Liver (tissue), 9 donors: ENCODE measurements around the gene LDLRAD4. TPM values are rescaled to one million over a fixed set of nuclear protein-coding genes. Genes with fewer than 3 reads are reported as not detected.

Experiments used
- DNase-seq: peaks from one replicate; pipeline ENCODE4 v3.0.0-alpha.2; 2017; ENCODE audit warnings: low spot score
- H3K27ac ChIP-seq, 2 donors: one replicate each; pipeline ENCODE4 v1.7.0; 2013; ENCODE audit warnings: inconsistent platforms in 2 of 2, low read length in 2 of 2, control low read depth in 1 of 2, low read depth in 1 of 2, mild to moderate bottlenecking in 1 of 2
- H3K27me3 ChIP-seq, 4 donors: one replicate each; pipeline versions ENCODE4 v1.6.1 to v1.7.0; 2013; ENCODE audit warnings: low read length in 3 of 4, inconsistent platforms in 1 of 4, mild to moderate bottlenecking in 1 of 4, moderate library complexity in 1 of 4; ENCODE audit not compliant: control insufficient read depth in 4 of 4, insufficient read depth in 4 of 4
- H3K36me3 ChIP-seq, 4 donors: one replicate each; pipeline versions ENCODE4 v1.6.1 to v1.7.0; 2013; ENCODE audit warnings: low read length in 3 of 4, mild to moderate bottlenecking in 3 of 4, low read depth in 1 of 4, moderate library complexity in 1 of 4; ENCODE audit not compliant: control insufficient read depth in 4 of 4, insufficient read depth in 3 of 4
- H3K4me1 ChIP-seq, 4 donors: one replicate each; pipeline versions ENCODE4 v1.6.1 to v1.7.0; 2013; ENCODE audit warnings: low read length in 3 of 4, mild to moderate bottlenecking in 3 of 4, moderate library complexity in 1 of 4; ENCODE audit not compliant: control insufficient read depth in 4 of 4, insufficient read depth in 4 of 4
- H3K4me3 ChIP-seq, 3 donors: one replicate each; pipeline versions ENCODE4 v1.6.1 to v1.7.0; 2013; ENCODE audit warnings: low read length in 3 of 3, control low read depth in 1 of 3, low read depth in 1 of 3, mild to moderate bottlenecking in 1 of 3
- H3K9ac ChIP-seq, 2 donors: one replicate each; pipeline ENCODE4 v1.7.0; 2013; ENCODE audit warnings: low read length in 2 of 2, mild to moderate bottlenecking in 2 of 2, moderate library complexity in 2 of 2, control low read depth in 1 of 2, low read depth in 1 of 2
- H3K9me3 ChIP-seq, 4 donors: one replicate each; pipeline versions ENCODE4 v1.6.1 to v1.7.0; 2013; ENCODE audit warnings: low read length in 3 of 4; ENCODE audit not compliant: control insufficient read depth in 4 of 4
- EGR1 ChIP-seq, 2 donors: IDR thresholded peaks; 2 replicates each; pipeline ENCODE4 v1.6.1; 2016 to 2018; ENCODE audit warnings: antibody characterized with exemption in 2 of 2, low read depth in 2 of 2
- FOXA1 ChIP-seq: IDR thresholded peaks from 2 replicates; pipeline ENCODE4 v1.6.1; 2016; ENCODE audit warnings: antibody characterized with exemption
- FOXA2 ChIP-seq: IDR thresholded peaks from 2 replicates; pipeline ENCODE4 v1.6.1; 2016; ENCODE audit warnings: antibody characterized with exemption
- GABPA ChIP-seq, 2 donors: IDR thresholded peaks in 1 of 2; conservative IDR thresholded peaks in 1 of 2; 2 replicates each; pipeline ENCODE4 v1.6.1; 2016; ENCODE audit warnings: antibody characterized with exemption in 2 of 2, mild to moderate bottlenecking in 1 of 2, moderate library complexity in 1 of 2
- HNF4A ChIP-seq, 2 donors: conservative IDR thresholded peaks; 2 replicates each; pipeline ENCODE4 v1.6.1; 2016; ENCODE audit warnings: antibody characterized with exemption in 2 of 2, mild to moderate bottlenecking in 2 of 2
- HNF4G ChIP-seq: IDR thresholded peaks from 2 replicates; pipeline ENCODE4 v1.6.1; 2016; ENCODE audit warnings: antibody characterized with exemption
- JUND ChIP-seq, 2 donors: IDR thresholded peaks; 2 replicates each; pipeline ENCODE4 v1.6.1; 2016; ENCODE audit warnings: antibody characterized with exemption in 2 of 2
- NR2F2 ChIP-seq: IDR thresholded peaks from 2 replicates; pipeline ENCODE4 v1.6.1; 2016; ENCODE audit warnings: antibody characterized with exemption
- RAD21 ChIP-seq, 2 donors: IDR thresholded peaks; 2 replicates each; pipeline ENCODE4 v1.6.1; 2016; ENCODE audit warnings: antibody characterized with exemption in 2 of 2, mild to moderate bottlenecking in 2 of 2
- RXRA ChIP-seq, 2 donors: IDR thresholded peaks; 2 replicates each; pipeline ENCODE4 v1.6.1; 2017 to 2018; ENCODE audit warnings: antibody characterized with exemption in 2 of 2, mild to moderate bottlenecking in 1 of 2
- SP1 ChIP-seq: IDR thresholded peaks from 2 replicates; pipeline ENCODE4 v1.6.1; 2018; ENCODE audit warnings: antibody characterized with exemption, mild to moderate bottlenecking
- TAF1 ChIP-seq: conservative IDR thresholded peaks from 2 replicates; pipeline ENCODE4 v1.6.1; 2016; ENCODE audit warnings: antibody characterized with exemption, mild to moderate bottlenecking
- YY1 ChIP-seq: IDR thresholded peaks from 2 replicates; pipeline ENCODE4 v1.6.1; 2016; ENCODE audit warnings: antibody characterized with exemption, mild to moderate bottlenecking
- WGBS: extraction: QIAGEN DNeasy Blood & Tissue Kit; methylation state at CpG from one replicate; pipeline ENCODE4 v1.1.7; 2013; 5-methylcytosine and 5-hydroxymethylcytosine counted together
- polyA plus RNA-seq, 2 donors: library from polyadenylated mRNA; stranded (reverse) in 1 of 2; unstranded in 1 of 2; fragments of 200-250 nt in 1 of 2; fragments of >200 nt in 1 of 2; fragmentation: Nextera tagmentation in 1 of 2; extraction: Ambion mirVana in 1 of 2; gene quantifications; one replicate each; pipeline versions ENCODE4 v1.2.1 to v1.2.3, GENCODE V29; 2013 to 2015
- total RNA-seq, 2 donors: library from RNA; depleted of rRNA; stranded (reverse); fragments of >200 nt; gene quantifications; one replicate each; pipeline ENCODE4 v1.2.3, GENCODE V29; 2014
- TF ChIP-seq, protein P1 (sequence below): IDR thresholded peaks from 2 replicates; pipeline ENCODE4 v1.6.1; 2016; ENCODE audit warnings: antibody characterized with exemption
- TF ChIP-seq, protein P2 (sequence below): fragments of 150-350 bp; IDR thresholded peaks from 2 replicates; pipeline ENCODE4 v1.5.1; 2017; ENCODE audit warnings: improper control_type of control experiment, low read depth, low read length; ENCODE audit not compliant: missing input control
- TF ChIP-seq, protein P3 (sequence below): IDR thresholded peaks from 2 replicates; pipeline ENCODE4 v1.6.1; 2016; ENCODE audit warnings: antibody characterized with exemption
- TF ChIP-seq, protein P4 (sequence below): IDR thresholded peaks from 2 replicates; pipeline ENCODE4 v1.6.1; 2016; ENCODE audit warnings: antibody characterized with exemption
- TF ChIP-seq, protein P5 (sequence below): IDR thresholded peaks from 2 replicates; pipeline ENCODE4 v1.6.1; 2016; ENCODE audit warnings: antibody characterized with exemption, mild to moderate bottlenecking
- donor health status: healthy.
- donor health status: healthy.
- donor health status: healthy.
- donor health status: healthy.
- donor health status: healthy.

The LDLRAD4 gene
- total and polyA plus RNA-seq, 4 donors = 4.8 to 41.7 (median 12.7) TPM

DNA sequence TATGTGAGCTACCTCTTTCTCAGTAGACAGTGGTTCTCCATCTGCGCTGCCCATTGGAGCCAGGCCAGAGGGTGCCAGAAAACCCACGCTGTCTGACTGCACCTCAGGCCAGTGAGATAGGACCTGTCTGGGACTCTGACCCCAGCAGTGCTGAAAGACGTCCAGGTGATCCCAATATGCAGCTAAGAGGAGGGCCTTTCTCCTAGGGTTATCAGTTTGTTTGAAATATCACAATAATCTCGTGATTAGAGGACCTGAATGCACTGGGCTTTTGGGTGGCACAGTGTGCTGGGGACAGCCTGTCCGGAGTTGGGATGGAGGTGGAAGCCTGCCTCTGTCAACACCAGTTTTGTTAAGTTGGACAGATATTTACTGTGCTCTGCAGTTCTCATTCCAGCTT is 216.3 kb downstream of the LDLRAD4 start:
- Histone ChIP-seq H3K27me3 (no peaks in the 10 kb centered on the region), H3K36me3 (no peaks in the 10 kb centered on the region), H3K9me3 (no peaks in the 10 kb centered on the region), H3K27ac (peak overlapping the region; percentile 66 to 81), H3K9ac (no peak overlapping the region), H3K4me3 (no peak overlapping the region), H3K4me1 (peaks cover 9 to 37% (median 29%) of the 10 kb centered on the region in 4 donors)
- WGBS = 36% methylated on average over 5 of the region's 5 CpGs
- TF ChIP-seq JUND (IDR thresholded peaks at IDR 0.05) (peak; percentile 79 to 91), SP1 (peak; percentile 93), TAF1 (no peak), GABPA (IDR thresholded peaks at IDR 0.05 in 1 of 2, conservative IDR thresholded peaks at IDR 0.05 in 1 of 2) (no peak), HNF4A (conservative IDR thresholded peaks at IDR 0.05) (peak; percentile 95 to 96), RXRA (IDR thresholded peaks at IDR 0.05) (peak; percentile 92 to 96), NR2F2 (no peak), HNF4G (peak; percentile 78), FOXA1 (peak; percentile 73), EGR1 (IDR thresholded peaks at IDR 0.05; ENCODE audit: low read depth in 2 of 2) (no peak), YY1 (peak; percentile 79), FOXA2 (peak; percentile 79), RAD21 (IDR thresholded peaks at IDR 0.05) (peak; percentile 69)
- TF ChIP-seq, protein P1, sequence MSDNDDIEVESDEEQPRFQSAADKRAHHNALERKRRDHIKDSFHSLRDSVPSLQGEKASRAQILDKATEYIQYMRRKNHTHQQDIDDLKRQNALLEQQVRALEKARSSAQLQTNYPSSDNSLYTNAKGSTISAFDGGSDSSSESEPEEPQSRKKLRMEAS = peak; percentile 75
- TF ChIP-seq, protein P2, sequence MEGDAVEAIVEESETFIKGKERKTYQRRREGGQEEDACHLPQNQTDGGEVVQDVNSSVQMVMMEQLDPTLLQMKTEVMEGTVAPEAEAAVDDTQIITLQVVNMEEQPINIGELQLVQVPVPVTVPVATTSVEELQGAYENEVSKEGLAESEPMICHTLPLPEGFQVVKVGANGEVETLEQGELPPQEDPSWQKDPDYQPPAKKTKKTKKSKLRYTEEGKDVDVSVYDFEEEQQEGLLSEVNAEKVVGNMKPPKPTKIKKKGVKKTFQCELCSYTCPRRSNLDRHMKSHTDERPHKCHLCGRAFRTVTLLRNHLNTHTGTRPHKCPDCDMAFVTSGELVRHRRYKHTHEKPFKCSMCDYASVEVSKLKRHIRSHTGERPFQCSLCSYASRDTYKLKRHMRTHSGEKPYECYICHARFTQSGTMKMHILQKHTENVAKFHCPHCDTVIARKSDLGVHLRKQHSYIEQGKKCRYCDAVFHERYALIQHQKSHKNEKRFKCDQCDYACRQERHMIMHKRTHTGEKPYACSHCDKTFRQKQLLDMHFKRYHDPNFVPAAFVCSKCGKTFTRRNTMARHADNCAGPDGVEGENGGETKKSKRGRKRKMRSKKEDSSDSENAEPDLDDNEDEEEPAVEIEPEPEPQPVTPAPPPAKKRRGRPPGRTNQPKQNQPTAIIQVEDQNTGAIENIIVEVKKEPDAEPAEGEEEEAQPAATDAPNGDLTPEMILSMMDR = no peak
- TF ChIP-seq, protein P3, sequence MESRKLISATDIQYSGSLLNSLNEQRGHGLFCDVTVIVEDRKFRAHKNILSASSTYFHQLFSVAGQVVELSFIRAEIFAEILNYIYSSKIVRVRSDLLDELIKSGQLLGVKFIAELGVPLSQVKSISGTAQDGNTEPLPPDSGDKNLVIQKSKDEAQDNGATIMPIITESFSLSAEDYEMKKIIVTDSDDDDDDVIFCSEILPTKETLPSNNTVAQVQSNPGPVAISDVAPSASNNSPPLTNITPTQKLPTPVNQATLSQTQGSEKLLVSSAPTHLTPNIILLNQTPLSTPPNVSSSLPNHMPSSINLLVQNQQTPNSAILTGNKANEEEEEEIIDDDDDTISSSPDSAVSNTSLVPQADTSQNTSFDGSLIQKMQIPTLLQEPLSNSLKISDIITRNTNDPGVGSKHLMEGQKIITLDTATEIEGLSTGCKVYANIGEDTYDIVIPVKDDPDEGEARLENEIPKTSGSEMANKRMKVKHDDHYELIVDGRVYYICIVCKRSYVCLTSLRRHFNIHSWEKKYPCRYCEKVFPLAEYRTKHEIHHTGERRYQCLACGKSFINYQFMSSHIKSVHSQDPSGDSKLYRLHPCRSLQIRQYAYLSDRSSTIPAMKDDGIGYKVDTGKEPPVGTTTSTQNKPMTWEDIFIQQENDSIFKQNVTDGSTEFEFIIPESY = peak; percentile 82
- TF ChIP-seq, protein P4, sequence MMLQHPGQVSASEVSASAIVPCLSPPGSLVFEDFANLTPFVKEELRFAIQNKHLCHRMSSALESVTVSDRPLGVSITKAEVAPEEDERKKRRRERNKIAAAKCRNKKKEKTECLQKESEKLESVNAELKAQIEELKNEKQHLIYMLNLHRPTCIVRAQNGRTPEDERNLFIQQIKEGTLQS = peak; percentile 42
- TF ChIP-seq, protein P5, sequence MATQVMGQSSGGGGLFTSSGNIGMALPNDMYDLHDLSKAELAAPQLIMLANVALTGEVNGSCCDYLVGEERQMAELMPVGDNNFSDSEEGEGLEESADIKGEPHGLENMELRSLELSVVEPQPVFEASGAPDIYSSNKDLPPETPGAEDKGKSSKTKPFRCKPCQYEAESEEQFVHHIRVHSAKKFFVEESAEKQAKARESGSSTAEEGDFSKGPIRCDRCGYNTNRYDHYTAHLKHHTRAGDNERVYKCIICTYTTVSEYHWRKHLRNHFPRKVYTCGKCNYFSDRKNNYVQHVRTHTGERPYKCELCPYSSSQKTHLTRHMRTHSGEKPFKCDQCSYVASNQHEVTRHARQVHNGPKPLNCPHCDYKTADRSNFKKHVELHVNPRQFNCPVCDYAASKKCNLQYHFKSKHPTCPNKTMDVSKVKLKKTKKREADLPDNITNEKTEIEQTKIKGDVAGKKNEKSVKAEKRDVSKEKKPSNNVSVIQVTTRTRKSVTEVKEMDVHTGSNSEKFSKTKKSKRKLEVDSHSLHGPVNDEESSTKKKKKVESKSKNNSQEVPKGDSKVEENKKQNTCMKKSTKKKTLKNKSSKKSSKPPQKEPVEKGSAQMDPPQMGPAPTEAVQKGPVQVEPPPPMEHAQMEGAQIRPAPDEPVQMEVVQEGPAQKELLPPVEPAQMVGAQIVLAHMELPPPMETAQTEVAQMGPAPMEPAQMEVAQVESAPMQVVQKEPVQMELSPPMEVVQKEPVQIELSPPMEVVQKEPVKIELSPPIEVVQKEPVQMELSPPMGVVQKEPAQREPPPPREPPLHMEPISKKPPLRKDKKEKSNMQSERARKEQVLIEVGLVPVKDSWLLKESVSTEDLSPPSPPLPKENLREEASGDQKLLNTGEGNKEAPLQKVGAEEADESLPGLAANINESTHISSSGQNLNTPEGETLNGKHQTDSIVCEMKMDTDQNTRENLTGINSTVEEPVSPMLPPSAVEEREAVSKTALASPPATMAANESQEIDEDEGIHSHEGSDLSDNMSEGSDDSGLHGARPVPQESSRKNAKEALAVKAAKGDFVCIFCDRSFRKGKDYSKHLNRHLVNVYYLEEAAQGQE = peak; percentile 84
- DNase-seq = no peak
